Esophagus squamous epithelium (tissue), 4 donors: ENCODE measurements around the gene SQOR.

Experiments
- POLR2A ChIP-seq, 4 donors: fragments of 450-650 bp; IDR thresholded peaks; one replicate each; pipeline ENCODE4 v1.6.1; 2017; ENCODE audit warnings: antibody characterized with exemption in 4 of 4, mild to moderate bottlenecking in 4 of 4, moderate library complexity in 3 of 4
- TF ChIP-seq, protein P1 (sequence below), 6 experiments: fragments of 450-650 bp in 4 of 6; fragments of 200-600 bp in 2 of 6; sonication (generic) in 2 of 6; IDR thresholded peaks; one replicate each; pipeline ENCODE4 v1.5.1; 2016 to 2019; ENCODE audit warnings: antibody characterized with exemption in 6 of 6, mild to moderate bottlenecking in 4 of 6, moderate library complexity in 4 of 6

DNA sequence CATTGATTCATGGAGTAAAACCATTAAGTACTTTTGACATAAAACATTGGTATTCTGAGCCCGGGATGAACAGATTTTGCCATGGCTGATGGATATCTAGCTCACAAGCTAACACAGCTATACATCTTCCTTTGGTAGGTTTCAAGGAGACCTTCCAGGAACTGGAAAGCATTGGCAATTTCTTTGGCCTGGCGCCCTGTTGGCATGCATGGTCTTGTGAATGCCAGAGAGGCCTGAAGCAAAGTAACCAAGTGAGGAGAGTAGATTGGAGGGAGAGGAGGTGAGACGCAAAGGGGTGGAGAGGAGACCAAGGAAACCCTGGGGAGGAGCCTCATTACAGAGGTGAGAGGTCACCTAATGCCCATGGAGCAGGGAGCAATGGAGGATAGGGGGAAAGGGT lies 67.2 kb downstream of the SQOR start:
- TF ChIP-seq, protein P1, sequence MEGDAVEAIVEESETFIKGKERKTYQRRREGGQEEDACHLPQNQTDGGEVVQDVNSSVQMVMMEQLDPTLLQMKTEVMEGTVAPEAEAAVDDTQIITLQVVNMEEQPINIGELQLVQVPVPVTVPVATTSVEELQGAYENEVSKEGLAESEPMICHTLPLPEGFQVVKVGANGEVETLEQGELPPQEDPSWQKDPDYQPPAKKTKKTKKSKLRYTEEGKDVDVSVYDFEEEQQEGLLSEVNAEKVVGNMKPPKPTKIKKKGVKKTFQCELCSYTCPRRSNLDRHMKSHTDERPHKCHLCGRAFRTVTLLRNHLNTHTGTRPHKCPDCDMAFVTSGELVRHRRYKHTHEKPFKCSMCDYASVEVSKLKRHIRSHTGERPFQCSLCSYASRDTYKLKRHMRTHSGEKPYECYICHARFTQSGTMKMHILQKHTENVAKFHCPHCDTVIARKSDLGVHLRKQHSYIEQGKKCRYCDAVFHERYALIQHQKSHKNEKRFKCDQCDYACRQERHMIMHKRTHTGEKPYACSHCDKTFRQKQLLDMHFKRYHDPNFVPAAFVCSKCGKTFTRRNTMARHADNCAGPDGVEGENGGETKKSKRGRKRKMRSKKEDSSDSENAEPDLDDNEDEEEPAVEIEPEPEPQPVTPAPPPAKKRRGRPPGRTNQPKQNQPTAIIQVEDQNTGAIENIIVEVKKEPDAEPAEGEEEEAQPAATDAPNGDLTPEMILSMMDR (IDR thresholded peaks at IDR 0.05): no peak
- TF ChIP-seq POLR2A (IDR thresholded peaks at IDR 0.05): no peak
